ENCODE data around the gene RHOB. TPM values are rescaled to one million over a fixed set of nuclear protein-coding genes. Genes with fewer than 3 reads are reported as not detected.
"Not testable (repeated sequence)": the region's sequence is repeated elsewhere in the genome, so short reads cannot be mapped to it uniquely, and the experiment has no call there.

Gene RHOB
- total RNA-seq, 2 experiments from 2014 or later = 25.9 to 26.6 TPM

- Histone ChIP-seq H3K27ac (ENCODE audit: low read depth in 1 of 2, low read length in 2 of 2) (no peak overlapping the region), H3K36me3 (ENCODE audit: insufficient read depth, low read length) (no peaks in the 10 kb centered on the region), H3K4me1 (ENCODE audit: insufficient read depth, low read length) (no peaks in the 10 kb centered on the region), H3K27me3 (ENCODE audit: control insufficient read depth in 1 of 2, insufficient read depth in 2 of 2, low read length in 2 of 2) (peaks cover 0 to 3% of the 10 kb centered on the region in 2 experiments), H3K4me3 (ENCODE audit: low read length) (no peak overlapping the region), H3K9me3 (ENCODE audit: control insufficient read depth in 1 of 2, insufficient read depth in 1 of 2, low read length in 2 of 2) (no peaks in the 10 kb centered on the region)
- Mint-ChIP-seq H3K9me3 (no peaks in the 10 kb centered on the region), H3K27me3 (peaks cover 14% of the 10 kb centered on the region), H3K27ac (no peak overlapping the region), H3K4me1 (ENCODE audit: low read depth) (no peaks in the 10 kb centered on the region), H3K36me3 (ENCODE audit: low read depth) (no peaks in the 10 kb centered on the region), H3K4me3 (no peak overlapping the region)
- DNase-seq (no peak), ATAC-seq (ENCODE audit: poor library complexity) (no peak)
- no peak for TF ChIP-seq CTCF (IDR thresholded peaks at IDR 0.05)
- POLR2A ChIA-PET = no interaction called here
- intact Hi-C loops (cut with DNase I, micrococcal nuclease) = no loop called here
- CTCF ChIA-PET = interaction anchor here (0.8 kb wide), 1 partner anchor 11 kb away, joined by 3 read pairs; no protein-coding TSS in a partner anchor
Observed at GRCh38 chr2:20433249-20433648, 13.6 kb upstream of the RHOB start.

DNA sequence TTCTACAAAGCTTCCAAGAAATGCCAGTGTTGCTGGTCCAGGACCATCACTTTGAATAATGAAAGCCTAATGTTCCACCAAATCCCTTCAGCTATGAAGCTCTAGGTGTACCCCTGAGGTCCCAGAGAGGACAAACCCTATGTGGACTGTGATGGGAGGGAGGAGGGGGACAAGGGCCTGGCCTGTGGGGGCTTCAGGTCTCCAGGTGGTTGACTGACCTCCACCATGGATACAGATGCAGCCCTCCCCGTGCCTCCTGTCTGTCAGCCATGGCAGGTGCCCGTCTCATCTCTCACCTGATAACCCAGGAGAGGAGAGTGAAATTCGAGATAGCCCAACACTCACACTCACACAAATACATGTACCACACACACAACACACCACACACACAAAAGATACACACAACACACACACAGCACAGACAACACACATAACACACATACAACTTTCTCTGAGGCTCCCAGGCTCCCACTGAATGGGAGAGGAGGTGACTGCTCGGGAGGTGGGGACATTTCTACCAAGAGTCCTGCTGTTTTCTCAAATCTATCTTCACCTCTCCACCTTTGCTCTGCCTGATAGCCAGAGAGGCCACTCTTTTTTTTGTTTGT is 12.8 kb upstream of the RHOB start:
- H3K27me3 ChIP-seq (ENCODE audit: control insufficient read depth in 1 of 2, insufficient read depth in 2 of 2, low read length in 2 of 2) = peaks cover 0 to 3% of the 10 kb centered on the region in 2 experiments
- no peak overlapping the region for H3K27ac Mint-ChIP-seq
- H3K4me1 ChIP-seq (ENCODE audit: insufficient read depth, low read length) = no peaks in the 10 kb centered on the region
- H3K27ac ChIP-seq (ENCODE audit: low read depth in 1 of 2, low read length in 2 of 2) = no peak overlapping the region
- DNase-seq = no peak
- no peak overlapping the region for H3K4me3 Mint-ChIP-seq
- no peak for TF ChIP-seq CTCF (IDR thresholded peaks at IDR 0.05)
- intact Hi-C loops (cut with DNase I, micrococcal nuclease) = no loop called here
- H3K4me3 ChIP-seq (ENCODE audit: low read length) = no peak overlapping the region
- ChIA-PET POLR2A (no interaction called here), CTCF (interaction anchor here (0.8 kb wide), 1 partner anchor 11 kb away, joined by 3 read pairs; no protein-coding TSS in a partner anchor)
- peaks cover 19% of the 10 kb centered on the region for H3K27me3 Mint-ChIP-seq
- H3K4me1 Mint-ChIP-seq (ENCODE audit: low read depth) = no peaks in the 10 kb centered on the region
- H3K9me3 Mint-ChIP-seq = no peaks in the 10 kb centered on the region
- no peaks in the 10 kb centered on the region for H3K36me3 ChIP-seq (ENCODE audit: insufficient read depth, low read length)
- no peaks in the 10 kb centered on the region for H3K36me3 Mint-ChIP-seq (ENCODE audit: low read depth)
- no peaks in the 10 kb centered on the region for H3K9me3 ChIP-seq (ENCODE audit: control insufficient read depth in 1 of 2, insufficient read depth in 1 of 2, low read length in 2 of 2)
- ATAC-seq (ENCODE audit: poor library complexity) = no peak

- DNase-seq = no peak
- Histone ChIP-seq H3K27me3 (ENCODE audit: control insufficient read depth in 1 of 2, insufficient read depth in 2 of 2, low read length in 2 of 2) (peaks cover 0 to 3% of the 10 kb centered on the region in 2 experiments), H3K4me3 (ENCODE audit: low read length) (no peak overlapping the region), H3K9me3 (ENCODE audit: control insufficient read depth in 1 of 2, insufficient read depth in 1 of 2, low read length in 2 of 2) (no peaks in the 10 kb centered on the region), H3K27ac (ENCODE audit: low read depth in 1 of 2, low read length in 2 of 2) (no peak overlapping the region), H3K36me3 (ENCODE audit: insufficient read depth, low read length) (no peaks in the 10 kb centered on the region), H3K4me1 (ENCODE audit: insufficient read depth, low read length) (no peaks in the 10 kb centered on the region)
- no peaks in the 10 kb centered on the region for H3K9me3 Mint-ChIP-seq
- POLR2A ChIA-PET = no interaction called here
- TF ChIP-seq CTCF (IDR thresholded peaks at IDR 0.05) = no peak
- no peaks in the 10 kb centered on the region for H3K4me1 Mint-ChIP-seq (ENCODE audit: low read depth)
- CTCF ChIA-PET = no interaction called here
- peaks cover 26% of the 10 kb centered on the region for H3K27me3 Mint-ChIP-seq
- no peak overlapping the region for H3K27ac Mint-ChIP-seq
- no peak overlapping the region for H3K4me3 Mint-ChIP-seq
- no peak for ATAC-seq (ENCODE audit: poor library complexity)
- no peaks in the 10 kb centered on the region for H3K36me3 Mint-ChIP-seq (ENCODE audit: low read depth)
- intact Hi-C loops (cut with DNase I, micrococcal nuclease) = no loop called here
Observed at GRCh38 chr2:20434588-20435294, 12.1 kb upstream of the RHOB start.

DNA sequence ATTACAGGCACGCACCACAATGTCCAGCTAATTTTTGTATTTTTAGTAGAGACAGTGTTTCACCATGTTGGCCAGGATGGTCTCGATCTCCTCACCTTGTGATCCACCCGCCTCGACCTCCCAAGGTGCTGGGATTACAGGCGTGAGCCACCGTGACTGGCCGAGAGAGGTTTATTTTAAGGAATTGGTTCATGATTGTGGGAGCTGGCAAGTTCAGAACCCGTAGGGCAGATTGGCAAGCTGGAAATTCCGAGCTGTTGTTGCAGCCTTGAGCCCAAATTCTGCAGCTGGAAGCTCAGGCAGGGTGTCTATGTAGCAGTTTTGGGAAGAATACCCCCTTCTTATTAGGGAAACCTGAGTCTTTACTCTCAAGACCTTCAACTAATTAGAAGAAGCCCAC is 11.4 kb upstream of the RHOB start:
- POLR2A ChIA-PET; H3K36me3 Mint-ChIP-seq (ENCODE audit: low read depth); H3K27me3 ChIP-seq (ENCODE audit: control insufficient read depth in 1 of 2, insufficient read depth in 2 of 2, low read length in 2 of 2); H3K9me3 ChIP-seq (ENCODE audit: control insufficient read depth in 1 of 2, insufficient read depth in 1 of 2, low read length in 2 of 2); H3K27ac ChIP-seq (ENCODE audit: low read depth in 1 of 2, low read length in 2 of 2); H3K36me3 ChIP-seq (ENCODE audit: insufficient read depth, low read length); H3K4me3 ChIP-seq (ENCODE audit: low read length); ATAC-seq (ENCODE audit: poor library complexity); H3K9me3 Mint-ChIP-seq; intact Hi-C loops (cut with DNase I, micrococcal nuclease); H3K4me1 Mint-ChIP-seq (ENCODE audit: low read depth); H3K4me3 Mint-ChIP-seq; H3K4me1 ChIP-seq (ENCODE audit: insufficient read depth, low read length); H3K27ac Mint-ChIP-seq; CTCF ChIA-PET; DNase-seq: not testable (repeated sequence)
- peaks cover 27% of the 10 kb centered on the region for H3K27me3 Mint-ChIP-seq
